Ishikawa (cell line): ENCODE measurements around the gene ZFYVE1.

ENCODE experiments used
- CEBPB ChIP-seq: IDR thresholded peaks from 2 replicates; pipeline ENCODE4 v1.6.1; 2012
- CREB1 ChIP-seq: IDR thresholded peaks from 2 replicates; pipeline ENCODE4 v1.6.1; 2012; ENCODE audit warnings: low read depth
- EGR1 ChIP-seq: IDR thresholded peaks from 2 replicates; pipeline ENCODE4 v1.6.1; 2012
- EP300 ChIP-seq: IDR thresholded peaks from 2 replicates; pipeline ENCODE4 v1.6.1; 2012; ENCODE audit warnings: borderline replicate concordance
- FOXM1 ChIP-seq: IDR thresholded peaks from 2 replicates; pipeline ENCODE4 v1.6.1; 2012; ENCODE audit warnings: low read depth, borderline replicate concordance
- NFIC ChIP-seq: IDR thresholded peaks from 2 replicates; pipeline ENCODE4 v1.6.1; 2012
- RAD21 ChIP-seq: IDR thresholded peaks from 2 replicates; pipeline ENCODE4 v1.6.1; 2012; ENCODE audit warnings: low read depth
- TAF1 ChIP-seq: IDR thresholded peaks from 2 replicates; pipeline ENCODE4 v1.6.1; 2012; ENCODE audit warnings: low read depth, mild to moderate bottlenecking
- TCF12 ChIP-seq: IDR thresholded peaks from 2 replicates; pipeline ENCODE4 v1.6.1; 2012; ENCODE audit warnings: low read depth
- TEAD4 ChIP-seq: IDR thresholded peaks from 2 replicates; pipeline ENCODE4 v1.6.1; 2012
- YY1 ChIP-seq: IDR thresholded peaks from 2 replicates; pipeline ENCODE4 v1.6.1; 2012; ENCODE audit warnings: low read depth
- ZBTB7A ChIP-seq: IDR thresholded peaks from 2 replicates; pipeline ENCODE4 v1.6.1; 2012; ENCODE audit warnings: low read depth
- TF ChIP-seq, protein P1 (sequence below): IDR thresholded peaks from 2 replicates; pipeline ENCODE4 v1.6.1; 2012; ENCODE audit warnings: low read depth, mild to moderate bottlenecking
- TF ChIP-seq, protein P2 (sequence below): IDR thresholded peaks from 2 replicates; pipeline ENCODE4 v1.6.1; 2012
- TF ChIP-seq, protein P3 (sequence below): IDR thresholded peaks from 2 replicates; pipeline ENCODE4 v1.6.1; 2012

Gene ZFYVE1

DNA sequence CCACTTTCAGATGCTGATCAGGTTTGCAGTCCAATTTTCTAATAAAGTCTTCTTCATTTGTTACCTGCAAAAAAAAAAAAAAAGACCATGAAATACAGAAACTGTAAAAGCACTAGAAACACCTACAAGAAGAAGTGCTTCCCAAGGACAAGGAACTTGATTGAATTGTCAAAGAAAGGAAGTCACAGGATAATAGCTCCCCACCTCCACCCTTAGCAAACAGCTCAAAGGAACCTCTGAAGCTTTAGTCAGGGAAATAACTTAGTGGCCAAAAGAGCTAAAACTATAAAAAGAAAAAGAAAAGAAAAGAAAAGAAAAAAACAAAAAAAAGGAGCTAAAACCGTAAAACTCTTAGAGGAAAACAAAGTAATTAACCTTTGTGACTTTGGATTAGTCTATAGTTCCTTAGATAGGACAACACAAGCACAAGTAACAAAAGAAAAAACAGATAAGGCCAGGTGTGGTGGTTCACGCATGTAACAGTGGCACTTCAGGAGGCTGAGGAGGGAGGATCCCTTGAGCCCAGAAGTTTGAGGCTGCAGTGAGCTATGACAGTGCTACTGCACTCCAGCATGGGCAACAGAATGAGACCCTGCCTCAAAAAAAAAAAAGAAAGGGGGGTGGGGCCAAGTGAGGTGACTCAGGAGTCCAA is 28.5 kb downstream of the ZFYVE1 start:
- TF ChIP-seq RAD21 (no peak), EP300 (no peak), TEAD4 (no peak)
- TF ChIP-seq, protein P1, sequence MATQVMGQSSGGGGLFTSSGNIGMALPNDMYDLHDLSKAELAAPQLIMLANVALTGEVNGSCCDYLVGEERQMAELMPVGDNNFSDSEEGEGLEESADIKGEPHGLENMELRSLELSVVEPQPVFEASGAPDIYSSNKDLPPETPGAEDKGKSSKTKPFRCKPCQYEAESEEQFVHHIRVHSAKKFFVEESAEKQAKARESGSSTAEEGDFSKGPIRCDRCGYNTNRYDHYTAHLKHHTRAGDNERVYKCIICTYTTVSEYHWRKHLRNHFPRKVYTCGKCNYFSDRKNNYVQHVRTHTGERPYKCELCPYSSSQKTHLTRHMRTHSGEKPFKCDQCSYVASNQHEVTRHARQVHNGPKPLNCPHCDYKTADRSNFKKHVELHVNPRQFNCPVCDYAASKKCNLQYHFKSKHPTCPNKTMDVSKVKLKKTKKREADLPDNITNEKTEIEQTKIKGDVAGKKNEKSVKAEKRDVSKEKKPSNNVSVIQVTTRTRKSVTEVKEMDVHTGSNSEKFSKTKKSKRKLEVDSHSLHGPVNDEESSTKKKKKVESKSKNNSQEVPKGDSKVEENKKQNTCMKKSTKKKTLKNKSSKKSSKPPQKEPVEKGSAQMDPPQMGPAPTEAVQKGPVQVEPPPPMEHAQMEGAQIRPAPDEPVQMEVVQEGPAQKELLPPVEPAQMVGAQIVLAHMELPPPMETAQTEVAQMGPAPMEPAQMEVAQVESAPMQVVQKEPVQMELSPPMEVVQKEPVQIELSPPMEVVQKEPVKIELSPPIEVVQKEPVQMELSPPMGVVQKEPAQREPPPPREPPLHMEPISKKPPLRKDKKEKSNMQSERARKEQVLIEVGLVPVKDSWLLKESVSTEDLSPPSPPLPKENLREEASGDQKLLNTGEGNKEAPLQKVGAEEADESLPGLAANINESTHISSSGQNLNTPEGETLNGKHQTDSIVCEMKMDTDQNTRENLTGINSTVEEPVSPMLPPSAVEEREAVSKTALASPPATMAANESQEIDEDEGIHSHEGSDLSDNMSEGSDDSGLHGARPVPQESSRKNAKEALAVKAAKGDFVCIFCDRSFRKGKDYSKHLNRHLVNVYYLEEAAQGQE: no peak

DNA sequence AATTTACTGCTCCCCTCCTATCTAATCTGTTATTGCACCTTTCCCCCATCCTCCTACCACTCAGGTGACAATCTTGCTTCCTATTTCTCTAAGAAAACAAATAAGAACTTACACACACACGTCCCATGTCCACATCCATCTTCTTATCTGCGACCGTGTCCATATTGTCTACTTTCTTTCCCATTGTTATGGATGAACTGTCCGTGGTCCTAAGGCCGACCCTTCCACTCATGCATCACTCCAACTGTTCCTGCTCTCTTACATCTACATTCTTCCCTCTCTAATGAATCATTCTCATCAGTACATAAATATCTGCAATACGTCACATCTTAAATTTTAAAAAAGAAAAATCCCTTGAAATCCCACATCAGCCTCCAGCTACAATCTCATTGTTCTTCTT is 30.0 kb downstream of the ZFYVE1 start:
- TF ChIP-seq YY1 (no peak), ZBTB7A (no peak), RAD21 (no peak), NFIC (no peak)
- TF ChIP-seq, protein P1: peak; percentile 73

DNA sequence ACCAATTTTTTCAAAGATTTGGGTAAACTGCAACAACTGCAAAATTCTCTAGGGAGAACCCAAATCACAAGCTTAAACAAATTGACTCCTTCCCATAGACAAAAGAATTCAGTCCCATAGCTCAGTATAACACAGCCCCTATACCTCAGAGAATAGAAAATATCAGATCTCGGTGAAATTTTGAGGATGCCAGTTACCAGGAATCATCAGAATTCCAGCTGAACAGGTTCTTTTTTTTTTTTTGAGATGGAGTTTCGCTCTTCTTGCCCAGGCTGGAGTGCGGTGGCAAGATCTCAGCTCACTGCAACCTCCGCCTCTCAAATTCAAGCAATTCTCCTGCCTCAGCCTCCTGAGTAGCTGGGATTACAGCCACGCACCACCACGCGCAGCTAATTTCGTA is 36.7 kb downstream of the ZFYVE1 start:
- TF ChIP-seq YY1 (no peak), ZBTB7A (no peak), CREB1 (no peak), TAF1 (no peak), FOXM1 (no peak), CEBPB (no peak), TEAD4 (no peak), EP300 (no peak), TCF12 (no peak), NFIC (no peak), RAD21 (no peak), EGR1 (no peak)
- TF ChIP-seq, protein P1: no peak
- TF ChIP-seq, protein P2, sequence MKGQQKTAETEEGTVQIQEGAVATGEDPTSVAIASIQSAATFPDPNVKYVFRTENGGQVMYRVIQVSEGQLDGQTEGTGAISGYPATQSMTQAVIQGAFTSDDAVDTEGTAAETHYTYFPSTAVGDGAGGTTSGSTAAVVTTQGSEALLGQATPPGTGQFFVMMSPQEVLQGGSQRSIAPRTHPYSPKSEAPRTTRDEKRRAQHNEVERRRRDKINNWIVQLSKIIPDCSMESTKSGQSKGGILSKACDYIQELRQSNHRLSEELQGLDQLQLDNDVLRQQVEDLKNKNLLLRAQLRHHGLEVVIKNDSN: no peak
- TF ChIP-seq, protein P3, sequence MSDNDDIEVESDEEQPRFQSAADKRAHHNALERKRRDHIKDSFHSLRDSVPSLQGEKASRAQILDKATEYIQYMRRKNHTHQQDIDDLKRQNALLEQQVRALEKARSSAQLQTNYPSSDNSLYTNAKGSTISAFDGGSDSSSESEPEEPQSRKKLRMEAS: no peak

DNA sequence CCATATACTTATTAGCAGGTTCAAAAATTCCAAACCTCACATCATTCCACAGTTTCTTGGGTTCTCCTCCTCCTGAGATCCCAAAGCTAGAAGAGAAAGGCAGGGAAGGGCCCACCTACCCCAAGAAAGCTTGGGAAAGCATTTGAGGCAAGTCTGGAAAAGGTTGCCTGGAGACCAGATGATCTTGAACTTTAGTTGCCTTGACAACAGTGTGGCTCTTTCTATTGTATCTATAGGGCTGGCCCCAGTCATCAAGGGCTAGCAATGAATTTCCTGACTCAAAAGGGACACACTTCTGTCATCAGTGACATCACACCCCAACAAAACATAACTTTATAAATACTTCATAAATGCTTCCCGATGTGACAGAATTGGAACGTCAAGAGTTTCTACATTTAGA is 40.0 kb downstream of the ZFYVE1 start:
- TF ChIP-seq ZBTB7A (no peak), EGR1 (no peak), YY1 (no peak), EP300 (no peak), TAF1 (no peak), FOXM1 (no peak), NFIC (no peak), CEBPB (no peak), TEAD4 (no peak), RAD21 (no peak), CREB1 (no peak), TCF12 (no peak)
- TF ChIP-seq, protein P2: no peak
- TF ChIP-seq, protein P3: no peak
- TF ChIP-seq, protein P1: no peak
